Esophagus squamous epithelium (tissue), 4 donors: ENCODE measurements around the gene DLST.

Source experiments
- POLR2A ChIP-seq, 4 donors: fragments of 450-650 bp; IDR thresholded peaks; one replicate each; pipeline ENCODE4 v1.6.1; 2017; ENCODE audit warnings: antibody characterized with exemption in 4 of 4, mild to moderate bottlenecking in 4 of 4, moderate library complexity in 3 of 4
- TF ChIP-seq, protein P1 (sequence below), 6 experiments: fragments of 450-650 bp in 4 of 6; fragments of 200-600 bp in 2 of 6; sonication (generic) in 2 of 6; IDR thresholded peaks; one replicate each; pipeline ENCODE4 v1.5.1; 2016 to 2019; ENCODE audit warnings: antibody characterized with exemption in 6 of 6, mild to moderate bottlenecking in 4 of 6, moderate library complexity in 4 of 6

DNA sequence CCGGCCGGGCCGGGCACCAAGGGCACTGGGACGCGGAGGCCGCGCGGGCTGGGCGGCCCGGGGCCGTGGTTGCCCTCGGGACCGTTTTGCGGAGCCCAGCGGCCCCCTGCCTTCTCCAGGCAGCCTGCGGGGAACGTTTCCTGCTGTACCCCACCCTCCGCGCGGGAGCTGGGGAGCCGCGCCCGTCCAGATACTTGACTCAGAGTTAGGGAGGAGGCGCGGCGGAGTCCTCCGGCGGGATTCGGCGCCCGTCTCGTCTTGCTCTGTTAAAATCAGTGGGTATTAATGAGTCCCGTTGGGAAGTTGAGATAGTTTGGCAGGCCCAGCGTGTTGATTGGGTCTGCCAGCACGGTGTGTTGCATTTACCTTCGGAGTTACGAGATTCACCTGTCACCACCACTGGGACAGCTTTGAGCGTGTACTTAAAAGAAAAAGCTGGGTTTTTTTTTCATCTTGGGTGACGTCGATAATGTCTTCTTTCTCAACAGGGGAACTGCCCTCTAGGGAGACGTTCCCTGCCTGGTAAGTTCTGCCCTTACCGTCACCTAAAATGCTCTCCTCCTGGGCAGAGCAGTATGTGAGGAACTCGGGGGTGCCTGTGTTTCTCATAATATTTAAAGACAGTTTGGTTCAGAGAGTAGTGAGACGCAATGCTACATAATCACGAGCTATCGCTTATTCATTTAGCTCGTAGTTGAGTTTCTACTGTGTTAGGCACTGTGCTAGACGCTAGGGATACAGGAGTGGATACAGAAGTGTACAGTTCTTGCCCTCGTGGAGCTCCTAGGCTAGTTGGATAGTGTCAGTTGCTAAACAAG is 596 bp downstream of the DLST start:
- TF ChIP-seq, protein P1, sequence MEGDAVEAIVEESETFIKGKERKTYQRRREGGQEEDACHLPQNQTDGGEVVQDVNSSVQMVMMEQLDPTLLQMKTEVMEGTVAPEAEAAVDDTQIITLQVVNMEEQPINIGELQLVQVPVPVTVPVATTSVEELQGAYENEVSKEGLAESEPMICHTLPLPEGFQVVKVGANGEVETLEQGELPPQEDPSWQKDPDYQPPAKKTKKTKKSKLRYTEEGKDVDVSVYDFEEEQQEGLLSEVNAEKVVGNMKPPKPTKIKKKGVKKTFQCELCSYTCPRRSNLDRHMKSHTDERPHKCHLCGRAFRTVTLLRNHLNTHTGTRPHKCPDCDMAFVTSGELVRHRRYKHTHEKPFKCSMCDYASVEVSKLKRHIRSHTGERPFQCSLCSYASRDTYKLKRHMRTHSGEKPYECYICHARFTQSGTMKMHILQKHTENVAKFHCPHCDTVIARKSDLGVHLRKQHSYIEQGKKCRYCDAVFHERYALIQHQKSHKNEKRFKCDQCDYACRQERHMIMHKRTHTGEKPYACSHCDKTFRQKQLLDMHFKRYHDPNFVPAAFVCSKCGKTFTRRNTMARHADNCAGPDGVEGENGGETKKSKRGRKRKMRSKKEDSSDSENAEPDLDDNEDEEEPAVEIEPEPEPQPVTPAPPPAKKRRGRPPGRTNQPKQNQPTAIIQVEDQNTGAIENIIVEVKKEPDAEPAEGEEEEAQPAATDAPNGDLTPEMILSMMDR (IDR thresholded peaks at IDR 0.05): peak in 1 of 6 experiments; percentile 2
- no peak for TF ChIP-seq POLR2A (IDR thresholded peaks at IDR 0.05)
